K562 (cell line): Measurements from ENCODE around the gene KLK10. TPM values are rescaled to one million over a fixed set of nuclear protein-coding genes. Genes with fewer than 3 reads are reported as not detected.

Experiments
- ATAC-seq: fragments of 200-7000 bp; cut with Tn5 transposase; 3 replicates; pipeline ENCODE4 v1.9.1; 2020; ENCODE audit warnings: moderate library complexity
- BruUV-seq: library from RNA; stranded (reverse); fragments of 400-500 nt; replicated peaks from 2 replicates; lab custom pipeline; 2021; lab: Mats Ljungman, UMichigan
- CTCF ChIA-PET: fragments of 300-600 bp; formaldehyde crosslinking; extraction: SDS; loops from one replicate; lab custom pipeline; 2021; ENCODE audit warnings: low intra/inter-chr PET ratio; lab: Yijun Ruan, JAX
- POLR2A ChIA-PET: fragments of 300-600, 350-650 bp; sonication (Branson Sonifier 250); formaldehyde crosslinking; extraction: SDS; loops from one replicate; lab custom pipeline; 2021; ENCODE audit warnings: antibody characterized with exemption, inconsistent platforms; lab: Yijun Ruan, JAX
- DNase-seq, 4 experiments: peaks; one replicate each; pipeline versions ENCODE4 v3.0.0 to v3.0.0-alpha.2; 2011 to 2018; ENCODE audit warnings: low spot score in 3 of 4, mixed read lengths in 3 of 4; ENCODE audit errors: extremely low read depth in 1 of 4
- FAIRE-seq: peaks from 2 replicates; lab custom pipeline; 2011; peaks lifted over from hg19 to GRCh38; lab: Jason Lieb, UNC
- H2AFZ ChIP-seq: 2 replicates; pipeline ENCODE4 v1.6.0; 2011; ENCODE audit warnings: low read depth, low read length, control low read depth, inconsistent platforms
- H3K27ac ChIP-seq: fragments of 200-600 bp; 3 replicates; pipeline ENCODE4 v1.8.0; 2011; ENCODE audit warnings: low read depth, mild to moderate bottlenecking, control low read depth, inconsistent platforms, low read length, moderate library complexity, mixed read lengths; ENCODE audit errors: extremely low read depth
- H3K27me3 ChIP-seq, 2 experiments: fragments of 300-600 bp in 1 of 2; 2 replicates in 1 of 2; 3 replicates in 1 of 2; pipeline versions ENCODE4 v1.6.0 to v1.8.0; 2011; ENCODE audit warnings: inconsistent platforms in 2 of 2, low read length in 2 of 2, mild to moderate bottlenecking in 1 of 2, mixed read lengths in 1 of 2, moderate library complexity in 1 of 2; ENCODE audit not compliant: control insufficient read depth in 2 of 2, insufficient read depth in 2 of 2
- H3K36me3 ChIP-seq: fragments of 300-600 bp; 3 replicates; pipeline ENCODE4 v1.8.0; 2011; ENCODE audit warnings: mild to moderate bottlenecking, low read length, inconsistent platforms; ENCODE audit not compliant: control insufficient read depth, insufficient read depth
- H3K4me1 ChIP-seq, 2 experiments: fragments of 200-600 bp in 1 of 2; replicated peaks in 1 of 2; 2 replicates in 1 of 2; 3 replicates in 1 of 2; pipeline versions ENCODE4 v1.5.1 to v1.8.0; 2011; ENCODE audit warnings: inconsistent platforms in 2 of 2, low read length in 2 of 2, mild to moderate bottlenecking in 1 of 2, mixed read lengths in 1 of 2, moderate library complexity in 1 of 2; ENCODE audit not compliant: control insufficient read depth in 2 of 2, insufficient read depth in 2 of 2
- H3K4me2 ChIP-seq: 2 replicates; pipeline ENCODE4 v1.6.1; 2011; ENCODE audit warnings: low read length, control low read depth, inconsistent platforms, mixed read lengths; ENCODE audit not compliant: insufficient read depth
- H3K4me3 ChIP-seq: fragments of 200-600 bp; sonication (generic), shearing (Covaris generic); 2 replicates; pipeline ENCODE4 v1.5.1; 2016; ENCODE audit warnings: control low read depth, inconsistent platforms
- H3K79me2 ChIP-seq: fragments of 200-600 bp; 3 replicates; pipeline ENCODE4 v1.8.0; 2011; ENCODE audit warnings: low read length, inconsistent platforms; ENCODE audit not compliant: control insufficient read depth, insufficient read depth
- H3K9ac ChIP-seq, 2 experiments: 2 replicates each; pipeline versions ENCODE4 v1.6.0 to v1.6.1; 2011; ENCODE audit warnings: low read depth in 2 of 2, low read length in 2 of 2, control low read depth in 1 of 2, inconsistent platforms in 1 of 2, mild to moderate bottlenecking in 1 of 2, mixed read lengths in 1 of 2; ENCODE audit not compliant: insufficient read depth in 1 of 2
- H3K9me1 ChIP-seq: one replicate; pipeline ENCODE4 v1.6.0; 2011; ENCODE audit warnings: inconsistent platforms, mild to moderate bottlenecking, low read length, moderate library complexity; ENCODE audit not compliant: control insufficient read depth, insufficient read depth
- H3K9me3 ChIP-seq: replicated peaks from 2 replicates; pipeline ENCODE4 v1.5.1; 2011; ENCODE audit warnings: low read depth, low read length, inconsistent platforms; ENCODE audit not compliant: control insufficient read depth, insufficient read depth
- H4K20me1 ChIP-seq: replicated peaks from 2 replicates; pipeline ENCODE4 v1.6.1; 2011; ENCODE audit warnings: low read length, inconsistent platforms, mixed read lengths; ENCODE audit not compliant: control insufficient read depth, insufficient read depth
- CREBBP ChIP-seq: IDR thresholded peaks from one replicate; pipeline ENCODE4 v1.6.1; 2012; ENCODE audit warnings: low read depth, mild to moderate bottlenecking, control low read depth, inconsistent platforms, low read length
- MBD2 ChIP-seq: sonication (generic); IDR thresholded peaks from 2 replicates; pipeline ENCODE4 v1.6.1; 2016; ENCODE audit warnings: low read depth, borderline replicate concordance
- MYBL2 ChIP-seq, 2 experiments: fragments of 450-650 bp in 1 of 2; sonication (generic) in 1 of 2; formaldehyde crosslinking in 1 of 2; IDR thresholded peaks; 2 replicates each; pipeline versions ENCODE4 v1.6.1 to v1.8.1; 2017 to 2022; ENCODE audit warnings: borderline replicate concordance in 1 of 2, inconsistent platforms in 1 of 2, low read depth in 1 of 2, mild to moderate bottlenecking in 1 of 2, missing genetic modification reagents in 1 of 2, moderate library complexity in 1 of 2
- RBM17 ChIP-seq: fragments of 200-400 bp; formaldehyde crosslinking; IDR thresholded peaks from 2 replicates; pipeline ENCODE4 v1.6.1; 2017; ENCODE audit warnings: low read depth, mild to moderate bottlenecking, low read length, borderline replicate concordance
- SRSF1 ChIP-seq: fragments of 200-400 bp; formaldehyde crosslinking; IDR thresholded peaks from 2 replicates; pipeline ENCODE4 v1.6.1; 2017; ENCODE audit warnings: mild to moderate bottlenecking, low read depth, low read length, moderate library complexity
- THAP7 ChIP-seq: fragments of 250-450 bp; sonication (Bioruptor Pico); IDR thresholded peaks from 2 replicates; pipeline ENCODE4 v1.5.0; 2021
- ZBTB7A ChIP-seq: IDR thresholded peaks from 2 replicates; pipeline ENCODE4 v1.6.1; 2011; ENCODE audit warnings: low read depth, mild to moderate bottlenecking, low read length, moderate library complexity, borderline replicate concordance; ENCODE audit not compliant: control insufficient read depth
- ZKSCAN3 ChIP-seq: fragments of 250-450 bp; sonication (Bioruptor Pico); IDR thresholded peaks from 2 replicates; pipeline ENCODE4 v1.4.0; 2020
- ZNF134 ChIP-seq: fragments of 250-450 bp; sonication (Bioruptor Pico); conservative IDR thresholded peaks from 2 replicates; pipeline ENCODE4 v1.4.0; 2020
- ZNF239 ChIP-seq: fragments of 250-450 bp; sonication (Bioruptor Pico); IDR thresholded peaks from 2 replicates; pipeline ENCODE4 v1.4.0; 2020; ENCODE audit warnings: mild to moderate bottlenecking
- WGBS: fragments of 100-300 bp; shearing (Covaris generic); methylation state at CpG from one replicate; pipeline ENCODE4 v1.1.6; 2016; ENCODE audit warnings: low coverage, mixed read lengths; ENCODE audit not compliant: insufficient coverage; ENCODE audit errors: missing lambda C conversion rate; 5-methylcytosine and 5-hydroxymethylcytosine counted together
- in situ Hi-C: fragments of 300-500 bp; cut with MboI; formaldehyde crosslinking; loops from 4 replicates; pipeline ENCODE4 v1.15.0; 2018; ENCODE audit warnings: inconsistent platforms, mixed read lengths
- intact Hi-C: fragments of 100-400 bp; cut with micrococcal nuclease; formaldehyde crosslinking; loops from 2 replicates; pipeline ENCODE4 v1.14.2; 2022
- polyA plus RNA-seq, 8 experiments: library from polyadenylated mRNA; depleted of rRNA in 4 of 8; stranded (reverse) in 5 of 8; unstranded in 3 of 8; fragments of >200 nt; fragmentation: Nextera tagmentation in 2 of 8; fragmentation: Illumina TruSeq in 1 of 8; extraction: Ambion mirVana in 2 of 8; extraction: Trizol in 1 of 8; gene quantifications; 2 replicates each; pipeline versions ENCODE4 v1.2.1 to v1.2.3, GENCODE V29; 2011 to 2014; ENCODE audit warnings: inconsistent platforms in 1 of 8, missing spikeins in 1 of 8
- total RNA-seq, 7 experiments: library from RNA; depleted of rRNA in 6 of 7; stranded (reverse); fragments of >200 nt in 6 of 7; fragmentation: Illumina TruSeq in 2 of 7; extraction: Trizol in 2 of 7; gene quantifications; 2 replicates each; pipeline versions ENCODE4 v1.2.1 to v1.2.3, GENCODE V29; 2011 to 2021; ENCODE audit warnings: low replicate concordance in 1 of 7
- TF ChIP-seq, protein P1 (sequence below): fragments of 250-450 bp; sonication (Bioruptor Pico); IDR thresholded peaks from 2 replicates; pipeline ENCODE4 v1.5.1; 2021; ENCODE audit warnings: mild to moderate bottlenecking

KLK10 gene
- total and polyA plus RNA-seq, 9 of the 15 experiments (the other 6 are each of a cell fraction or from before 2014, with no cell fraction given) = 0.11 TPM; not detected in 8

DNA sequence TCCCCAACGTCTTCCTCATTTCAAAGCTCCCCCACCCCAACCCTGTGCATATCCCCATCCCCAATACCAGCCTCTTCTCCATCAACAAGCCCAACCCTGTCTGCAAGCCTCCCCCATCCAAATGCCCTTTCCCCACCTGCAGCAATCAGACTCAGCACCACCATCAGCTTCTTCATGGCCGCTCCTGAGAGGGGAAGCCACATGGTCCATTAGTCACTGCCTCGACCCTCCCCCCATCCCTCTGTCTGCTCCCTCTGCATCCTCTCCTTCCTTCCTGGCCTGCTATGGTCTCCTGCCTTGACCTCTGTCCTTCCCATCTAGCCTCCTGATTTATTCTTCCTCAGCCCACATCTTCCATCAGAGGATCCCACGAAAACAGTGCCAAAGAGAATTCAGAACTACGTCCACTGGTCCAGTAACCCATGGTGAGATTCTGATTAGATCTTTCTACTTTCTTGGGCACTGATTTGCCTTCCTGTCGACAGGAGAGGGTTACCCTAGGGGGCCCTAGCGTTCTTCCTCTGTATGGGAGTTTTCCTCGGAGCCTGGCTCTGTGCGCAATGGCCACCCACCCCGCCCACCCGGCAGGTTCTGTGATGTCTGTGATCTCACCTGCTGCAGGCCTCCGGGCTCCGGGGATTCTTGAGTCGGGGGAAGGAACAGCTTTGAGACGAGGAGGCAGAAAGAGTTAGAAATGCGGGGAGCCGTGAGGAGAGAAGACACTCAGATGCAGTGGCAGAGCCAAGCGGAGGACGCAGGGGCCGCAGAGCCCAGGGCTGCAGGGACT, 51.4 kb downstream of the KLK10 start (continued):
- TF ChIP-seq ZKSCAN3 (CRISPR knock-in tag) (no peak), ZBTB7A (no peak), THAP7 (CRISPR knock-in tag) (no peak), CREBBP (no peak), ZNF239 (CRISPR knock-in tag) (no peak), MBD2 (no peak), ZNF134 (CRISPR knock-in tag) (no peak)

DNA sequence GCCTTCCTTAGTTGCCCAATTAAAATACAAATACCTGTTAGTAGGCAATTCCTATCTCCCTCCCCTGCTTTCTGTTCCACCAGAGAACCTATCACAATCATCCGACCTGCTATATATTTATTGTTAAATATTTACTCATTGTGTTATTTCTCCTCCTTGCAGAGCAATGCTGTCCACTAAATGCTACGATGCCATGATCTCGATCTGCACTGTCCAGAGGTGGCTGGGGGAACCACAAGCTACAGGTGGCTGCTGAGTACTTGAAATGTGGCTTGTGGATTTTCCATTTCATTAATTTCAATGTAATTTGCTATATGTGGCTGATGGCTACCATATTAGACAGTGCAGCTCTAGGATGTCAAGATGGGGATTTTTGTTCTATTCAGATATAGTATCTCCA, 55.2 kb downstream of the KLK10 start:
- Histone ChIP-seq H3K4me3 (no peak overlapping the region), H3K9me1 (no peaks in the 10 kb centered on the region), H3K9ac (no peak overlapping the region), H3K36me3 (no peaks in the 10 kb centered on the region), H3K79me2 (no peaks in the 10 kb centered on the region), H3K27me3 (peaks cover 7 to 32% of the 10 kb centered on the region in 2 experiments; a peak in 4 of 5 replicates), H3K27ac (no peak overlapping the region), H3K4me2 (no peak overlapping the region), H3K9me3 (no peaks in the 10 kb centered on the region), H3K4me1 (peaks cover 0 to 7% of the 10 kb centered on the region in 2 experiments; a peak in 2 of 5 replicates), H2AFZ (no peak overlapping the region), H4K20me1 (no peaks in the 10 kb centered on the region)
- no TSS peak for BruUV-seq
- CTCF ChIA-PET = no interaction called here
- ATAC-seq = no peak
- POLR2A ChIA-PET = no interaction called here
- DNase-seq = no peak
- 0% methylated on average over 3 of the region's 3 CpGs for WGBS
- in situ Hi-C loops = no loop called here
- TF ChIP-seq RBM17 = no peak
- TF ChIP-seq SRSF1 = no peak
- TF ChIP-seq, protein P1, sequence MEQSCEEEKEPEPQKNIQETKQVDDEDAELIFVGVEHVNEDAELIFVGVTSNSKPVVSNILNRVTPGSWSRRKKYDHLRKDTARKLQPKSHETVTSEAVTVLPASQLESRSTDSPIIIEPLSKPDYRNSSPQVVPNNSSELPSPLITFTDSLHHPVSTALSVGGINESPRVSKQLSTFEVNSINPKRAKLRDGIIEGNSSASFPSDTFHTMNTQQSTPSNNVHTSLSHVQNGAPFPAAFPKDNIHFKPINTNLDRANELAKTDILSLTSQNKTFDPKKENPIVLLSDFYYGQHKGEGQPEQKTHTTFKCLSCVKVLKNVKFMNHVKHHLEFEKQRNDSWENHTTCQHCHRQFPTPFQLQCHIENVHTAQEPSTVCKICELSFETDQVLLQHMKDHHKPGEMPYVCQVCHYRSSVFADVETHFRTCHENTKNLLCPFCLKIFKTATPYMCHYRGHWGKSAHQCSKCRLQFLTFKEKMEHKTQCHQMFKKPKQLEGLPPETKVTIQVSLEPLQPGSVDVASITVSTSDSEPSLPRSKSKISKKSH (CRISPR knock-in tag) = no peak
- no peak for TF ChIP-seq MYBL2 (IDR thresholded peaks at IDR 0.05; ENCODE audit: low read depth)
- no peak for TF ChIP-seq MYBL2 (CRISPR knock-in tag; IDR thresholded peaks at IDR 0.05; ENCODE audit: borderline replicate concordance)
- intact Hi-C loops = no loop called here
- FAIRE-seq = no peak
